Stimulated activated CD8-positive, alpha-beta memory T cell treated with anti-CD3 and anti-CD28 coated beads, Interleukin-15, amount 100 ng/mL, for 4 hours (primary cell): ENCODE data around the gene TBX18.

Source experiments
- DNase-seq, 2 donors: peaks; one replicate each; pipeline ENCODE4 v3.0.0-alpha.2; 2020; ENCODE audit warnings: low read depth in 2 of 2

The TBX18 gene

GRCh38 chr6:84772428-84773132 lies 8.2 kb upstream of the TBX18 start:
- no peak for DNase-seq

GRCh38 chr6:84771756-84772356 lies 7.5 kb upstream of the TBX18 start:
- DNase-seq: no peak

- no peak for DNase-seq
These were observed 6.8 kb upstream of the TBX18 start for GRCh38 chr6:84771125-84771755.

GRCh38 chr6:84770521-84770920 lies 6.1 kb upstream of the TBX18 start:
- DNase-seq: no peak

GRCh38 chr6:84769306-84769705 lies 4.9 kb upstream of the TBX18 start:
- no peak for DNase-seq

- DNase-seq: no peak
These were observed 4.2 kb upstream of the TBX18 start for GRCh38 chr6:84768442-84769174.

GRCh38 chr6:84767526-84768201 lies 3.3 kb upstream of the TBX18 start:
- no peak for DNase-seq

GRCh38 chr6:84766799-84767525 lies 2.6 kb upstream of the TBX18 start:
- no peak for DNase-seq

- no peak for DNase-seq
These were observed 1.9 kb upstream of the TBX18 start for GRCh38 chr6:84766118-84766798.

GRCh38 chr6:84763886-84764331 lies 489 bp downstream of the TBX18 start:
- DNase-seq: no peak

- no peak for DNase-seq
These were observed 1.2 kb downstream of the TBX18 start for GRCh38 chr6:84763003-84763885.

- DNase-seq: no peak
These were observed 2.0 kb downstream of the TBX18 start for GRCh38 chr6:84762220-84763002.

- DNase-seq: no peak
These were observed 5.9 kb downstream of the TBX18 start for GRCh38 chr6:84758486-84758885.

- no peak for DNase-seq
These were observed 7.5 kb downstream of the TBX18 start for GRCh38 chr6:84756877-84757276.

- no peak for DNase-seq
These were observed 7.9 kb downstream of the TBX18 start for GRCh38 chr6:84756466-84756865.

GRCh38 chr6:84753173-84753572 lies 11.2 kb downstream of the TBX18 start:
- DNase-seq: no peak

GRCh38 chr6:84752118-84752850 lies 12.1 kb downstream of the TBX18 start:
- no peak for DNase-seq

- no peak for DNase-seq
These were observed 15.2 kb downstream of the TBX18 start for GRCh38 chr6:84749181-84749580.
